Lower lobe of right lung (tissue), 2 donors: Measurements from ENCODE around the gene CRLF3. TPM values are rescaled to one million over a fixed set of nuclear protein-coding genes. Genes with fewer than 3 reads are reported as not detected.

ENCODE experiments used
- ATAC-seq, 2 donors: fragments of 200-7000 bp; cut with Tn5 transposase; one replicate each; pipeline ENCODE4 v1.9.1; 2020 to 2022; ENCODE audit warnings: mild to moderate bottlenecking in 2 of 2, moderate library complexity in 2 of 2
- DNase-seq: peaks from one replicate; pipeline ENCODE4 v3.0.0-alpha.2; 2020
- H3K27ac ChIP-seq: fragments of 200-600 bp; one replicate; pipeline ENCODE4 v1.8.0; 2022
- H3K27me3 ChIP-seq: fragments of 200-600 bp; one replicate; pipeline ENCODE4 v1.8.0; 2022; ENCODE audit warnings: low read depth
- H3K36me3 ChIP-seq: fragments of 200-600 bp; one replicate; pipeline ENCODE4 v1.8.0; 2022; ENCODE audit warnings: mild to moderate bottlenecking
- H3K4me1 ChIP-seq: fragments of 200-600 bp; one replicate; pipeline ENCODE4 v1.8.0; 2022
- H3K4me3 ChIP-seq: fragments of 200-600 bp; one replicate; pipeline ENCODE4 v1.8.0; 2022; ENCODE audit warnings: mild to moderate bottlenecking
- H3K9me3 ChIP-seq: fragments of 200-600 bp; one replicate; pipeline ENCODE4 v1.8.0; 2022
- CTCF ChIP-seq: fragments of 200-600 bp; IDR thresholded peaks from one replicate; pipeline ENCODE4 v1.8.0; 2022; ENCODE audit warnings: antibody characterized with exemption, mild to moderate bottlenecking
- intact Hi-C: fragments of 100-400 bp; cut with DNase I; formaldehyde crosslinking; loops from one replicate; pipeline ENCODE4 v1.11.0; 2022
- total RNA-seq: library from RNA; stranded (reverse); fragmentation: NEBNext Ultra II Directional; extraction: Animal tissue kit (Norgen Biotek cat#: 25700); gene quantifications from one replicate; pipeline ENCODE4 v1.2.1, GENCODE V29; 2021
- donor health status: DM: no; HTN: yes; CAD: no; lungs with severe emphysema.

The CRLF3 gene
- total RNA-seq, 1 donor from 2014 or later: 26.6 TPM

DNA sequence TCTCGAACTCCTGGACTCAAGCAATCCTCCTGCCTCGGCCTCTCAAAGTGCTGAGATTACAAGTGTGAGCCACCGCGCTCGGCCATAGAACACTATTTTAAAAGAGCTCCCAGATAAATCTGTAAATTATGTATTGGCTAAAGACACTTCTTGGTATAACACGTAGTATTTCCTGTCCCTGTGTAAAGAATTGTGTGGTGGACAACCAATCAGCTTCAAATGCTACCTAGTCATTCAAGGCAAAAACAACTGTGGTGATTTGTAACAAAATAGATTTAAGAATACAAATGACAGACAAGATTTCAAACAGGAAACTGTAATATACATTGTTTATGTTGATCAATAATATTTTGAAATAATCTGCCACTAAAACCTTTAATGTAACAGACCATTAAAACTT is 14.6 kb downstream of the CRLF3 start:
- Histone ChIP-seq H3K27ac (peak overlapping the region; percentile 60), H3K27me3 (no peaks in the 10 kb centered on the region), H3K9me3 (no peaks in the 10 kb centered on the region), H3K4me3 (no peak overlapping the region), H3K4me1 (peaks cover 62% of the 10 kb centered on the region), H3K36me3 (peaks cover 11% of the 10 kb centered on the region)
- ATAC-seq (no peak), DNase-seq (no peak)
- intact Hi-C loops: no loop called here
- TF ChIP-seq CTCF: no peak

GRCh38 chr17:30808785-30809286 is 15.7 kb downstream of the CRLF3 start:
- intact Hi-C loops: no loop called here
- Histone ChIP-seq H3K27ac (peak overlapping the region; percentile 60), H3K27me3 (no peaks in the 10 kb centered on the region), H3K4me1 (peaks cover 52% of the 10 kb centered on the region), H3K36me3 (peaks cover 20% of the 10 kb centered on the region), H3K4me3 (no peak overlapping the region), H3K9me3 (no peaks in the 10 kb centered on the region)
- ATAC-seq (peak; percentile 81 to 82), DNase-seq (no peak)
- no peak for TF ChIP-seq CTCF

DNA sequence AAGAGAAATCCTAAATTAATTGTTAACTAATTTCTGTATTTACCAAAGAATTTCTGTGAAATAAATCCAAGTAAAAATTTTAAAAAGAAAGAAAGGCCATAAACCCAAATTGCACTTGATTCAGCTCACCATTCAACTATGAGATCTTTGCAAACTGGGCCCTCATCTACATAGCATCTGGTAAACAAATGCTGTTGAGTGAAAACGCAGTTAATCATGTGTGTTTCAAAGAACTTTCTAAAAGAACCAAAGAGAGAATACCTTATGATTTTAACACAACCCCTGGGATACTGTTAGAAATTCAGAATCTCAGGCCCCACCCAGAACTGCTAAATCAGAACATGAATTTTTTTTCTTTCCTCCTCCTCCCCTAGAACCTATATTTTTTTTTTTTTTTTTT is 16.6 kb downstream of the CRLF3 start:
- H3K36me3 ChIP-seq: peaks cover 30% of the 10 kb centered on the region
- no peaks in the 10 kb centered on the region for H3K9me3 ChIP-seq
- peaks cover 48% of the 10 kb centered on the region for H3K4me1 ChIP-seq
- no peaks in the 10 kb centered on the region for H3K27me3 ChIP-seq
- no peak overlapping the region for H3K4me3 ChIP-seq
- ATAC-seq: no peak
- DNase-seq: no peak
- H3K27ac ChIP-seq: no peak overlapping the region
- intact Hi-C loops: no loop called here
- TF ChIP-seq CTCF: no peak

- Histone ChIP-seq H3K27ac (no peak overlapping the region), H3K4me1 (peaks cover 41% of the 10 kb centered on the region), H3K9me3 (no peaks in the 10 kb centered on the region), H3K36me3 (peaks cover 49% of the 10 kb centered on the region), H3K4me3 (no peak overlapping the region), H3K27me3 (no peaks in the 10 kb centered on the region)
- TF ChIP-seq CTCF: peak; percentile 27
- ATAC-seq (no peak), DNase-seq (no peak)
- intact Hi-C loops: no loop called here
Measured at GRCh38 chr17:30805944-30806456, 18.5 kb downstream of the CRLF3 start.

DNA sequence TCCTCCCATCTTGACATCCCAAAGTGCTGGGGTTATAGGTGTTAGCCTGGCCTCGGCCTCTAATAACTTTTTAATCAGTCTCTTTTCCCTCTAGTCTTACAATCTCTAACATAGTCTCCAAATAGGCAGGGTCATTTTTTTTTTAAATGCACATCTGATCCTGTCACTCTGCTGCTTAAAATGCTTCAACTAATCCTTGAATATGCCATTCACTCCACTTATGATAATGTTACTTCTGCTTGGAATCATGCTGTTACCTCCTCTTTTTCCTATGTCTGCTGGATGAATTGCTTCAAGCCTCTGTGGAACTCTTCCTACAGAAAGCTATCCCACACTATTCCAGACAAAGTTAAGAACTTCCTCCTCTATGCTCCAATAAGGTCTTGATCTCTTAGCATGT is 22.8 kb downstream of the CRLF3 start:
- H3K9me3 ChIP-seq: no peaks in the 10 kb centered on the region
- H3K36me3 ChIP-seq: peaks cover 80% of the 10 kb centered on the region
- TF ChIP-seq CTCF: no peak
- H3K27ac ChIP-seq: no peak overlapping the region
- H3K27me3 ChIP-seq: no peaks in the 10 kb centered on the region
- H3K4me1 ChIP-seq: peaks cover 5% of the 10 kb centered on the region
- no peak overlapping the region for H3K4me3 ChIP-seq
- no peak for ATAC-seq
- intact Hi-C loops: no loop called here
- no peak for DNase-seq
